ENCODE measurements around the gene ORC6.

Gene ORC6

DNA sequence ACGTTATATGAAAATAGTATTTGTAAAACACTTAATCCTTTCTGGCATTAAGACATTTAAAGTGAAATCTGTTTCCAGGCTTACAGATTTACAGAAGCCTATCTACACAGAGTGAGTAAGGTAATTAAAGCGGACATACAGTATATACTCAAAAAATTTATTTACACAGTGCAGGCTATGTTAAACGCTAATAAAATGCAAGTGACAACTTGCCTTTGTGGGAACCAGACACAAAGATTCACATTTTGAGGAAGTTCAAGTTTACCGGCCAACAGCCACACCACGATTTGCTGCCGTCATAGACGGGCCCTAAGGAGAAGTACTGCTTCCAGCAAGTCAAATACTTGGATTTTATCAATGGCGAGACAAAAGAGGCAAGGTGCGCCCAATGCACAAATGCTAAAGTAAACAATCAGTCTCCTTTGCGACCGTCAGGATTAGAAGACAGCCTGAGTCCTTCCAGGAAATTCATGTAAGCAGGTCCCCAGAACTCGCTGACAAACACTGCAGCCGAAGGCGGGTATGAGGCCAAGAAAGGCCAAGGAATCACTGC lies 1.3 kb upstream of the ORC6 start:
- peaks cover 7 to 26% of the 10 kb centered on the region in 2 experiments for H3K36me3 ChIP-seq (ENCODE audit: control insufficient read depth in 2 of 2, insufficient read depth in 1 of 2, low read length in 2 of 2)
- TF ChIP-seq ZNF132 (tag by site-specific recombination; IDR thresholded peaks at IDR 0.05; ENCODE audit: borderline replicate concordance): no peak
- TF ChIP-seq ZNF404 (tag by site-specific recombination; IDR thresholded peaks at IDR 0.05): 0 out of 2 replicates have a peak, but pooled peaks have one; percentile 13
- TF ChIP-seq ZBTB8A (tag by site-specific recombination; IDR thresholded peaks at IDR 0.05): no peak
- no peak for TF ChIP-seq MYNN (tag by site-specific recombination; IDR thresholded peaks at IDR 0.05; ENCODE audit: borderline replicate concordance)
- TF ChIP-seq, protein P1, sequence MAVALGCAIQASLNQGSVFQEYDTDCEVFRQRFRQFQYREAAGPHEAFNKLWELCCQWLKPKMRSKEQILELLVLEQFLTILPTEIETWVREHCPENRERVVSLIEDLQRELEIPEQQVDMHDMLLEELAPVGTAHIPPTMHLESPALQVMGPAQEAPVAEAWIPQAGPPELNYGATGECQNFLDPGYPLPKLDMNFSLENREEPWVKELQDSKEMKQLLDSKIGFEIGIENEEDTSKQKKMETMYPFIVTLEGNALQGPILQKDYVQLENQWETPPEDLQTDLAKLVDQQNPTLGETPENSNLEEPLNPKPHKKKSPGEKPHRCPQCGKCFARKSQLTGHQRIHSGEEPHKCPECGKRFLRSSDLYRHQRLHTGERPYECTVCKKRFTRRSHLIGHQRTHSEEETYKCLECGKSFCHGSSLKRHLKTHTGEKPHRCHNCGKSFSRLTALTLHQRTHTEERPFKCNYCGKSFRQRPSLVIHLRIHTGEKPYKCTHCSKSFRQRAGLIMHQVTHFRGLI (tag by site-specific recombination; IDR thresholded peaks at IDR 0.05): no peak
- no peak for TF ChIP-seq ZNF558 (tag by site-specific recombination; IDR thresholded peaks at IDR 0.05)
- TF ChIP-seq BCL6B (tag by site-specific recombination; IDR thresholded peaks at IDR 0.05): peak; percentile 80
- peak; percentile 35 for TF ChIP-seq ZNF335 (tag by site-specific recombination; conservative IDR thresholded peaks at IDR 0.05)
- TF ChIP-seq SP3 (tag by site-specific recombination; IDR thresholded peaks at IDR 0.05): no peak
- no peak for TF ChIP-seq ZNF311 (tag by site-specific recombination; IDR thresholded peaks at IDR 0.05; ENCODE audit: borderline replicate concordance)
- TF ChIP-seq GLIS2 (tag by site-specific recombination; IDR thresholded peaks at IDR 0.05): no peak
- H3K4me3 ChIP-seq (ENCODE audit: low read depth, low read length): peak overlapping the region; percentile 95
- H3K9me3 ChIP-seq (ENCODE audit: control insufficient read depth, insufficient read depth, low read depth, low read length): no peaks in the 10 kb centered on the region
- POLR2A ChIA-PET: no interaction called here
- H3K27ac ChIP-seq (ENCODE audit: extremely low read depth, low read depth, low read length): peak overlapping the region; percentile 81
- CTCF ChIA-PET: interaction anchor here (2.1 kb wide), 1 partner anchor 14 kb away, joined by 15 read pairs; no protein-coding TSS in a partner anchor
- peaks cover 6% of the 10 kb centered on the region for H3K4me1 ChIP-seq (ENCODE audit: control insufficient read depth, insufficient read depth, low read length)

- H3K4me1 ChIP-seq (ENCODE audit: control insufficient read depth, insufficient read depth, low read length): peaks cover 6% of the 10 kb centered on the region
- H3K9me3 ChIP-seq (ENCODE audit: control insufficient read depth, insufficient read depth, low read depth, low read length): no peaks in the 10 kb centered on the region
- ChIA-PET POLR2A (interaction anchor here (0.5 to 1.7 kb wide), 8 partner anchors 11 to 142 kb away, joined by 3 to 5 read pairs (median 4); partner anchors contain the start of gene C16orf87), CTCF (interaction anchor here (3.7 kb wide), 1 partner anchor 15 kb away, joined by 21 read pairs; no protein-coding TSS in a partner anchor)
- H3K4me3 ChIP-seq (ENCODE audit: low read depth, low read length): peak within 1 kb of the TSS; percentile 95
- peak within 1 kb of the TSS; percentile 81 for H3K27ac ChIP-seq (ENCODE audit: extremely low read depth, low read depth, low read length)
- H3K36me3 ChIP-seq (ENCODE audit: control insufficient read depth in 2 of 2, insufficient read depth in 1 of 2, low read length in 2 of 2): peaks cover 11 to 31% of the 10 kb centered on the region in 2 experiments
- no peak for TF ChIP-seq ZNF549 (tag by site-specific recombination; IDR thresholded peaks at IDR 0.05)
- no peak for TF ChIP-seq ZSCAN18 (tag by site-specific recombination; IDR thresholded peaks at IDR 0.05)
- TF ChIP-seq, protein P2, sequence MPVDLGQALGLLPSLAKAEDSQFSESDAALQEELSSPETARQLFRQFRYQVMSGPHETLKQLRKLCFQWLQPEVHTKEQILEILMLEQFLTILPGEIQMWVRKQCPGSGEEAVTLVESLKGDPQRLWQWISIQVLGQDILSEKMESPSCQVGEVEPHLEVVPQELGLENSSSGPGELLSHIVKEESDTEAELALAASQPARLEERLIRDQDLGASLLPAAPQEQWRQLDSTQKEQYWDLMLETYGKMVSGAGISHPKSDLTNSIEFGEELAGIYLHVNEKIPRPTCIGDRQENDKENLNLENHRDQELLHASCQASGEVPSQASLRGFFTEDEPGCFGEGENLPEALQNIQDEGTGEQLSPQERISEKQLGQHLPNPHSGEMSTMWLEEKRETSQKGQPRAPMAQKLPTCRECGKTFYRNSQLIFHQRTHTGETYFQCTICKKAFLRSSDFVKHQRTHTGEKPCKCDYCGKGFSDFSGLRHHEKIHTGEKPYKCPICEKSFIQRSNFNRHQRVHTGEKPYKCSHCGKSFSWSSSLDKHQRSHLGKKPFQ (tag by site-specific recombination; IDR thresholded peaks at IDR 0.05): no peak
- 0 out of 2 replicates have a peak, but pooled peaks have one; percentile 8 for TF ChIP-seq ZNF600 (tag by site-specific recombination; IDR thresholded peaks at IDR 0.05)
- TF ChIP-seq ZNF580 (tag by site-specific recombination; IDR thresholded peaks at IDR 0.05): no peak
- no peak for TF ChIP-seq AEBP2 (tag by site-specific recombination; IDR thresholded peaks at IDR 0.05; ENCODE audit: borderline replicate concordance)
- no peak for TF ChIP-seq ZNF133 (tag by site-specific recombination; IDR thresholded peaks at IDR 0.05)
- no peak for TF ChIP-seq ZFP69B (tag by site-specific recombination; IDR thresholded peaks at IDR 0.05)
- TF ChIP-seq ZNF223 (tag by site-specific recombination; IDR thresholded peaks at IDR 0.05): no peak
- no peak for TF ChIP-seq RBAK (tag by site-specific recombination; IDR thresholded peaks at IDR 0.05)
- TF ChIP-seq TSHZ1 (tag by site-specific recombination; IDR thresholded peaks at IDR 0.05; ENCODE audit: borderline replicate concordance): no peak
Observed at GRCh38 chr16:46688654-46689364, 650 bp upstream of the ORC6 start, which contains the start of gene VPS35. TSS of gene VPS35 (minus strand) at chr16:46689178. CDS start at chr16:46689133, 45 bp downstream.

All from HEK293 (cell line).